ENCODE measurements around the gene KCNJ6.

KCNJ6 gene

GRCh38 chr21:37909936-37910335 is 6.3 kb downstream of the KCNJ6 start:
- H3K4me3 ChIP-seq (ENCODE audit: control insufficient read depth, low read depth, low read length): no peak overlapping the region
- no peak for TF ChIP-seq CTCF (IDR thresholded peaks at IDR 0.05; ENCODE audit: control insufficient read depth, insufficient read depth, low read depth, low read length, missing control alignments)
- no peak for DNase-seq (ENCODE audit: low read depth)

GRCh38 chr21:37908691-37909090 is 7.6 kb downstream of the KCNJ6 start:
- no peak for TF ChIP-seq CTCF (IDR thresholded peaks at IDR 0.05; ENCODE audit: control insufficient read depth, insufficient read depth, low read depth, low read length, missing control alignments)
- DNase-seq (ENCODE audit: low read depth): no peak
- H3K4me3 ChIP-seq (ENCODE audit: control insufficient read depth, low read depth, low read length): no peak overlapping the region

GRCh38 chr21:37907076-37907475 is 9.2 kb downstream of the KCNJ6 start:
- TF ChIP-seq CTCF (IDR thresholded peaks at IDR 0.05; ENCODE audit: control insufficient read depth, insufficient read depth, low read depth, low read length, missing control alignments): no peak
- DNase-seq (ENCODE audit: low read depth): no peak
- no peak overlapping the region for H3K4me3 ChIP-seq (ENCODE audit: control insufficient read depth, low read depth, low read length)

GRCh38 chr21:37905291-37905690 is 11.0 kb downstream of the KCNJ6 start:
- DNase-seq (ENCODE audit: low read depth): no peak
- no peak overlapping the region for H3K4me3 ChIP-seq (ENCODE audit: control insufficient read depth, low read depth, low read length)
- no peak for TF ChIP-seq CTCF (IDR thresholded peaks at IDR 0.05; ENCODE audit: control insufficient read depth, insufficient read depth, low read depth, low read length, missing control alignments)

GRCh38 chr21:37904856-37905255 is 11.4 kb downstream of the KCNJ6 start:
- TF ChIP-seq CTCF (IDR thresholded peaks at IDR 0.05; ENCODE audit: control insufficient read depth, insufficient read depth, low read depth, low read length, missing control alignments): no peak
- no peak overlapping the region for H3K4me3 ChIP-seq (ENCODE audit: control insufficient read depth, low read depth, low read length)
- no peak for DNase-seq (ENCODE audit: low read depth)

- no peak for DNase-seq (ENCODE audit: low read depth)
- TF ChIP-seq CTCF (IDR thresholded peaks at IDR 0.05; ENCODE audit: control insufficient read depth, insufficient read depth, low read depth, low read length, missing control alignments): no peak
- H3K4me3 ChIP-seq (ENCODE audit: control insufficient read depth, low read depth, low read length): no peak overlapping the region
Measured at GRCh38 chr21:37903396-37903795, 12.9 kb downstream of the KCNJ6 start.

- H3K4me3 ChIP-seq (ENCODE audit: control insufficient read depth, low read depth, low read length): no peak overlapping the region
- TF ChIP-seq CTCF (IDR thresholded peaks at IDR 0.05; ENCODE audit: control insufficient read depth, insufficient read depth, low read depth, low read length, missing control alignments): no peak
- DNase-seq (ENCODE audit: low read depth): no peak
Measured at GRCh38 chr21:37899146-37899545, 17.1 kb downstream of the KCNJ6 start.

Measured in AG09309 (cell line).